Measurements from ENCODE around the gene DNM2. TPM values are rescaled to one million over a fixed set of nuclear protein-coding genes. Genes with fewer than 3 reads are reported as not detected.

The DNM2 gene
- total and polyA plus RNA-seq, 2 of the 13 experiments (the other 11 are each of a cell fraction or from before 2014, with no cell fraction given), result 41.7 to 59.8 TPM

GRCh38 chr19:10871711-10872545, 154.0 kb downstream of the DNM2 start (continued):
- TF ChIP-seq ZNF687 (CRISPR knock-in tag; IDR thresholded peaks at IDR 0.05) (peak; percentile 61), SNRNP70 (IDR thresholded peaks at IDR 0.05; ENCODE audit: low read depth, low read length) (no peak), MAZ (IDR thresholded peaks at IDR 0.05; ENCODE audit: borderline replicate concordance, low read depth, low read length) (no peak), MAZ (CRISPR knock-in tag; IDR thresholded peaks at IDR 0.05; ENCODE audit: low read depth) (peak; percentile 59; the same call in 1 of the 2 replicates), TERF1 (CRISPR knock-in tag; IDR thresholded peaks at IDR 0.05) (no peak), NAIF1 (CRISPR knock-in tag; IDR thresholded peaks at IDR 0.05; ENCODE audit: borderline replicate concordance) (no peak), KAT2B (IDR thresholded peaks at IDR 0.05; ENCODE audit: borderline replicate concordance, low read depth, low read length) (no peak), PBX2 (CRISPR knock-in tag; IDR thresholded peaks at IDR 0.05) (no peak), SPEN (CRISPR knock-in tag; IDR thresholded peaks at IDR 0.05; ENCODE audit: low read depth) (peak; percentile 1; the same call in 1 of the 2 replicates), NCOR1 (IDR thresholded peaks at IDR 0.05; ENCODE audit: borderline replicate concordance, low read length) (no peak), ZNF776 (CRISPR knock-in tag; IDR thresholded peaks at IDR 0.05) (no peak), PATZ1 (CRISPR knock-in tag; IDR thresholded peaks at IDR 0.05) (peak; percentile 22; the same call in 1 of the 2 replicates), SRY (CRISPR knock-in tag; IDR thresholded peaks at IDR 0.05) (0 out of 2 replicates have a peak, but pooled peaks have one; percentile 25), ZNF451 (CRISPR knock-in tag; IDR thresholded peaks at IDR 0.05) (no peak), ZFP36L1 (CRISPR knock-in tag; IDR thresholded peaks at IDR 0.05) (no peak), NFE2L1 (CRISPR knock-in tag; IDR thresholded peaks at IDR 0.05; ENCODE audit: borderline replicate concordance) (no peak), ZFY (CRISPR knock-in tag; IDR thresholded peaks at IDR 0.05) (peak; percentile 69), ATF5 (CRISPR knock-in tag; IDR thresholded peaks at IDR 0.05; ENCODE audit: low read depth) (no peak)

Measured in HepG2 (cell line).